ENCODE data around the gene PIGU. TPM values are rescaled to one million over a fixed set of nuclear protein-coding genes. Genes with fewer than 3 reads are reported as not detected.

Gene PIGU
- total and polyA plus RNA-seq, 2 of the 13 experiments (the other 11 are each of a cell fraction or from before 2014, with no cell fraction given): 45.5 to 231 TPM

DNA sequence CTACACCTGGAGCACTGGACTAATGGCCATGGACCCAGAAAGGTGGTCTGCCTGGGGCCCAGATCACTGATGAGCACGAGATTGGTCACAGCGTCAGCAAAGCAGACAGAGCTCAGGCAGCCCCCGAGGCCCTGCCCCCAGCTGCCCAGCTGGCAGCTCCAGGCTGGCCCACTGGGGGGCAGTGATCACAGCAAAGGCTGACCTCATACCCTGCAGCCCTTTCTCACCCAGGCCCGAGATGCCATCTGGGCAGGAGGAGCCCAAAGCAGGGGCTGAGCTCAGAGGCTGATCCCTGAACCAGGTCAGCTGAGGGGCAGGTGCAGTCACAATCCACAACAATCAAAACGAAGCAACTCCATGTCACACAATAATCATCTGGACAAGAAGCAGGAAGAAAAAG, 114.3 kb downstream of the PIGU start (continued):
- TF ChIP-seq, protein P1, sequence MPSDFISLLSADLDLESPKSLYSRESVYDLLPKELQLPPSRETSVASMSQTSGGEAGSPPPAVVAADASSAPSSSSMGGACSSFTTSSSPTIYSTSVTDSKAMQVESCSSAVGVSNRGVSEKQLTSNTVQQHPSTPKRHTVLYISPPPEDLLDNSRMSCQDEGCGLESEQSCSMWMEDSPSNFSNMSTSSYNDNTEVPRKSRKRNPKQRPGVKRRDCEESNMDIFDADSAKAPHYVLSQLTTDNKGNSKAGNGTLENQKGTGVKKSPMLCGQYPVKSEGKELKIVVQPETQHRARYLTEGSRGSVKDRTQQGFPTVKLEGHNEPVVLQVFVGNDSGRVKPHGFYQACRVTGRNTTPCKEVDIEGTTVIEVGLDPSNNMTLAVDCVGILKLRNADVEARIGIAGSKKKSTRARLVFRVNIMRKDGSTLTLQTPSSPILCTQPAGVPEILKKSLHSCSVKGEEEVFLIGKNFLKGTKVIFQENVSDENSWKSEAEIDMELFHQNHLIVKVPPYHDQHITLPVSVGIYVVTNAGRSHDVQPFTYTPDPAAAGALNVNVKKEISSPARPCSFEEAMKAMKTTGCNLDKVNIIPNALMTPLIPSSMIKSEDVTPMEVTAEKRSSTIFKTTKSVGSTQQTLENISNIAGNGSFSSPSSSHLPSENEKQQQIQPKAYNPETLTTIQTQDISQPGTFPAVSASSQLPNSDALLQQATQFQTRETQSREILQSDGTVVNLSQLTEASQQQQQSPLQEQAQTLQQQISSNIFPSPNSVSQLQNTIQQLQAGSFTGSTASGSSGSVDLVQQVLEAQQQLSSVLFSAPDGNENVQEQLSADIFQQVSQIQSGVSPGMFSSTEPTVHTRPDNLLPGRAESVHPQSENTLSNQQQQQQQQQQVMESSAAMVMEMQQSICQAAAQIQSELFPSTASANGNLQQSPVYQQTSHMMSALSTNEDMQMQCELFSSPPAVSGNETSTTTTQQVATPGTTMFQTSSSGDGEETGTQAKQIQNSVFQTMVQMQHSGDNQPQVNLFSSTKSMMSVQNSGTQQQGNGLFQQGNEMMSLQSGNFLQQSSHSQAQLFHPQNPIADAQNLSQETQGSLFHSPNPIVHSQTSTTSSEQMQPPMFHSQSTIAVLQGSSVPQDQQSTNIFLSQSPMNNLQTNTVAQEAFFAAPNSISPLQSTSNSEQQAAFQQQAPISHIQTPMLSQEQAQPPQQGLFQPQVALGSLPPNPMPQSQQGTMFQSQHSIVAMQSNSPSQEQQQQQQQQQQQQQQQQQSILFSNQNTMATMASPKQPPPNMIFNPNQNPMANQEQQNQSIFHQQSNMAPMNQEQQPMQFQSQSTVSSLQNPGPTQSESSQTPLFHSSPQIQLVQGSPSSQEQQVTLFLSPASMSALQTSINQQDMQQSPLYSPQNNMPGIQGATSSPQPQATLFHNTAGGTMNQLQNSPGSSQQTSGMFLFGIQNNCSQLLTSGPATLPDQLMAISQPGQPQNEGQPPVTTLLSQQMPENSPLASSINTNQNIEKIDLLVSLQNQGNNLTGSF (CRISPR knock-in tag; IDR thresholded peaks at IDR 0.05): no peak
- TF ChIP-seq ARNT (IDR thresholded peaks at IDR 0.05): no peak
- no peak for TF ChIP-seq JUND (CRISPR knock-in tag; IDR thresholded peaks at IDR 0.05)
- TF ChIP-seq DPF2 (CRISPR knock-in tag; IDR thresholded peaks at IDR 0.05; ENCODE audit: borderline replicate concordance, low read depth): no peak
- TF ChIP-seq YY1 (IDR thresholded peaks at IDR 0.05; ENCODE audit: insufficient read depth, insufficient replicate concordance, low read depth, low read length): peak; percentile 41
- peak; percentile 25; the same call in 1 of the 2 replicates for TF ChIP-seq GABPB1 (CRISPR knock-in tag; IDR thresholded peaks at IDR 0.05)
- TF ChIP-seq, protein P2, sequence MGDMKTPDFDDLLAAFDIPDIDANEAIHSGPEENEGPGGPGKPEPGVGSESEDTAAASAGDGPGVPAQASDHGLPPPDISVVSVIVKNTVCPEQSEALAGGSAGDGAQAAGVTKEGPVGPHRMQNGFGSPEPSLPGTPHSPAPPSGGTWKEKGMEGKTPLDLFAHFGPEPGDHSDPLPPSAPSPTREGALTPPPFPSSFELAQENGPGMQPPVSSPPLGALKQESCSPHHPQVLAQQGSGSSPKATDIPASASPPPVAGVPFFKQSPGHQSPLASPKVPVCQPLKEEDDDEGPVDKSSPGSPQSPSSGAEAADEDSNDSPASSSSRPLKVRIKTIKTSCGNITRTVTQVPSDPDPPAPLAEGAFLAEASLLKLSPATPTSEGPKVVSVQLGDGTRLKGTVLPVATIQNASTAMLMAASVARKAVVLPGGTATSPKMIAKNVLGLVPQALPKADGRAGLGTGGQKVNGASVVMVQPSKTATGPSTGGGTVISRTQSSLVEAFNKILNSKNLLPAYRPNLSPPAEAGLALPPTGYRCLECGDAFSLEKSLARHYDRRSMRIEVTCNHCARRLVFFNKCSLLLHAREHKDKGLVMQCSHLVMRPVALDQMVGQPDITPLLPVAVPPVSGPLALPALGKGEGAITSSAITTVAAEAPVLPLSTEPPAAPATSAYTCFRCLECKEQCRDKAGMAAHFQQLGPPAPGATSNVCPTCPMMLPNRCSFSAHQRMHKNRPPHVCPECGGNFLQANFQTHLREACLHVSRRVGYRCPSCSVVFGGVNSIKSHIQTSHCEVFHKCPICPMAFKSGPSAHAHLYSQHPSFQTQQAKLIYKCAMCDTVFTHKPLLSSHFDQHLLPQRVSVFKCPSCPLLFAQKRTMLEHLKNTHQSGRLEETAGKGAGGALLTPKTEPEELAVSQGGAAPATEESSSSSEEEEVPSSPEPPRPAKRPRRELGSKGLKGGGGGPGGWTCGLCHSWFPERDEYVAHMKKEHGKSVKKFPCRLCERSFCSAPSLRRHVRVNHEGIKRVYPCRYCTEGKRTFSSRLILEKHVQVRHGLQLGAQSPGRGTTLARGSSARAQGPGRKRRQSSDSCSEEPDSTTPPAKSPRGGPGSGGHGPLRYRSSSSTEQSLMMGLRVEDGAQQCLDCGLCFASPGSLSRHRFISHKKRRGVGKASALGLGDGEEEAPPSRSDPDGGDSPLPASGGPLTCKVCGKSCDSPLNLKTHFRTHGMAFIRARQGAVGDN (CRISPR knock-in tag; IDR thresholded peaks at IDR 0.05): peak; percentile 52; the same call in 1 of the 2 replicates
- no peak for TF ChIP-seq MYC (CRISPR knock-in tag; IDR thresholded peaks at IDR 0.05; ENCODE audit: borderline replicate concordance)
- no peak for TF ChIP-seq ELF4 (CRISPR knock-in tag; IDR thresholded peaks at IDR 0.05; ENCODE audit: borderline replicate concordance)
- TF ChIP-seq, protein P3, sequence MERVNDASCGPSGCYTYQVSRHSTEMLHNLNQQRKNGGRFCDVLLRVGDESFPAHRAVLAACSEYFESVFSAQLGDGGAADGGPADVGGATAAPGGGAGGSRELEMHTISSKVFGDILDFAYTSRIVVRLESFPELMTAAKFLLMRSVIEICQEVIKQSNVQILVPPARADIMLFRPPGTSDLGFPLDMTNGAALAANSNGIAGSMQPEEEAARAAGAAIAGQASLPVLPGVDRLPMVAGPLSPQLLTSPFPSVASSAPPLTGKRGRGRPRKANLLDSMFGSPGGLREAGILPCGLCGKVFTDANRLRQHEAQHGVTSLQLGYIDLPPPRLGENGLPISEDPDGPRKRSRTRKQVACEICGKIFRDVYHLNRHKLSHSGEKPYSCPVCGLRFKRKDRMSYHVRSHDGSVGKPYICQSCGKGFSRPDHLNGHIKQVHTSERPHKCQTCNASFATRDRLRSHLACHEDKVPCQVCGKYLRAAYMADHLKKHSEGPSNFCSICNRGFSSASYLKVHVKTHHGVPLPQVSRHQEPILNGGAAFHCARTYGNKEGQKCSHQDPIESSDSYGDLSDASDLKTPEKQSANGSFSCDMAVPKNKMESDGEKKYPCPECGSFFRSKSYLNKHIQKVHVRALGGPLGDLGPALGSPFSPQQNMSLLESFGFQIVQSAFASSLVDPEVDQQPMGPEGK (CRISPR knock-in tag; IDR thresholded peaks at IDR 0.05): peak; percentile 36; the same call in 1 of the 2 replicates
- no peak for TF ChIP-seq ZFP36 (IDR thresholded peaks at IDR 0.05; ENCODE audit: borderline replicate concordance, low read depth, low read length, partially characterized antibody)
- no peak for TF ChIP-seq MBD4 (IDR thresholded peaks at IDR 0.05; ENCODE audit: borderline replicate concordance, low read length)
- no peak for TF ChIP-seq JUN (CRISPR knock-in tag; IDR thresholded peaks at IDR 0.05)
- no peak for TF ChIP-seq ZNF446 (CRISPR knock-in tag; IDR thresholded peaks at IDR 0.05)
- no peak for TF ChIP-seq NCOA1 (CRISPR knock-in tag; IDR thresholded peaks at IDR 0.05)
- TF ChIP-seq NAIF1 (CRISPR knock-in tag; IDR thresholded peaks at IDR 0.05; ENCODE audit: borderline replicate concordance): no peak
- peak; percentile 80 for TF ChIP-seq RAD21 (CRISPR knock-in tag; IDR thresholded peaks at IDR 0.05)
- TF ChIP-seq TP53 (CRISPR knock-in tag; conservative IDR thresholded peaks at IDR 0.05): no peak
- TF ChIP-seq TCF7L2 (IDR thresholded peaks at IDR 0.05; ENCODE audit: low read depth, low read length): no peak
- no peak for TF ChIP-seq ZNF33B (CRISPR knock-in tag; IDR thresholded peaks at IDR 0.05)
- peak; percentile 36 for TF ChIP-seq TEAD3 (CRISPR knock-in tag; optimal IDR thresholded peaks at IDR 0.05; ENCODE audit: borderline replicate concordance)
